Stimulated activated CD4-positive, alpha-beta T cell treated with anti-CD3 and anti-CD28 coated beads, Interleukin-1b, Interleukin-23, amount 100 ng/mL, for 24 hours (primary cell): ENCODE measurements around the gene NANS.
"Not testable (repeated sequence)": the region's sequence is repeated elsewhere in the genome, so short reads cannot be mapped to it uniquely, and the experiment has no call there.

Experiments
- DNase-seq, 4 experiments: peaks; one replicate each; pipeline ENCODE4 v3.0.0-alpha.2; 2020; ENCODE audit warnings: low read depth in 4 of 4, low spot score in 1 of 4

Gene NANS

GRCh38 chr9:98076514-98076890 is 20.0 kb downstream of the NANS start:
- DNase-seq: not testable (repeated sequence)

GRCh38 chr9:98078895-98079294 is 22.4 kb downstream of the NANS start:
- DNase-seq: no peak

DNA sequence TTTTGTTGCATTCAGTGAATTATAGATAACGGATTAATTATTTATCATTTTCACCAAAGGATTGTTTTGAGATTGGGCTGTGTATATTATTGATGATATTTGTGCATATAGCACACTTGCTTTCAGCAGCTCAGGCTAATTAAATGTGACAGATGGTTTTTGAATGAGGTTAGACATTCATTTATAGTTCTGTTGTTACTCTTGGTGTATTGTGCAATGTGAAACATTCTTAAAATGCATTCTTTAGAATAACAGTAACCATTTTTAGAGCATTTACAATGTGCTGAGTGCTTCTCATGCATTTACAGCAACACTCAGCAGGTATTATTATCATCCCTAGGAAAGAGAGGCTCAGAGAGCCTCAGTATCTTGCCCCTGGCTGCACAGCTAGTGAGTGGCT is 23.8 kb downstream of the NANS start:
- no peak for DNase-seq

DNA sequence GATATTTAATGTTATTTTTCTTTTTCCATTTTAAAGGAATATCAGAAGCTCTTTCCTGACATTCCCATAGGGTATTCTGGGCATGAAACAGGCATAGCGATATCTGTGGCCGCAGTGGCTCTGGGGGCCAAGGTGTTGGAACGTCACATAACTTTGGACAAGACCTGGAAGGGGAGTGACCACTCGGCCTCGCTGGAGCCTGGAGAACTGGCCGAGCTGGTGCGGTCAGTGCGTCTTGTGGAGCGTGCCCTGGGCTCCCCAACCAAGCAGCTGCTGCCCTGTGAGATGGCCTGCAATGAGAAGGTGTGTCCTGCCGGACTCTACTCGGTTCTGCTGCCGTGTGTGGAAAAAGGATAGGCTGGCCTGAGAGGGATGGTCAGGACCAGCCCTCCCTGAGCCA is 24.2 kb downstream of the NANS start:
- no peak for DNase-seq

DNA sequence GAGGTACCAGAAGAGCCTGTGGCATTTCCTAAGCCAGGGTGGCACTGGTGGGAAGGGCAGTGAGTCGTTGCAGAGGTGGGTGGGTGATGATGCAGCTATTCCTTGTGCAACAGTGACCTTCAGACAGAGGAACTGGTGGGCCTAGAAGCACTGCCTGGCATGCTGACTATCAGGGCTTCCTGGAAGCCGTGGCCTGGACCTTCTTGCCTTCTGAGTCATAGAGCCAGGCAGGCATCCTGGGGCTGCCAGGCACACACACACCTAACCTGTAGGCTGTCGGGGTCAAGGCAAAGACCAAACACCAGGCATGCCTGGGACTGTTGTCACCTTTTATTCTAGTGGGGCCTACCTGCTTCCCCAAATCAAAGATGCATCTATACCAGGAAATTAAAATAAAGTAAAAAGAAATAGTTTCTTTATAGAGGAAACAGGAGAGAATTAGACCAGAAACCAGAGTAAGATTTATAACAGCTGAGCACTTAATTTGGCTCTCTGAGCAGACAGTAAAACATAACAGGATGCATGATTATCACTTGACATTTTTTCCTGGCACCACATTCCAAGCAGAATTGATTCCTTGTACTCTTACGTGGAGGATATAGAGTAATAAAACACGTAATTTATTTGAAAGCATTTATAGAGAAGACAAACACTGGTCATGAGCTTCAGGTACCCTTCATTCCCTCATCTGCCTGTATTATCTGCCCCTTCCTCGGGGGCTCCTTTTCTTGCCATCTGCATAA is 25.1 kb downstream of the NANS start:
- peak in 1 of 4 experiments; percentile 34 for DNase-seq

- no peak for DNase-seq
These were observed 26.5 kb downstream of the NANS start for GRCh38 chr9:98083061-98083501.

GRCh38 chr9:98083566-98084183 is 27.1 kb downstream of the NANS start:
- DNase-seq: no peak

GRCh38 chr9:98084396-98084795 is 27.9 kb downstream of the NANS start:
- DNase-seq: no peak

DNA sequence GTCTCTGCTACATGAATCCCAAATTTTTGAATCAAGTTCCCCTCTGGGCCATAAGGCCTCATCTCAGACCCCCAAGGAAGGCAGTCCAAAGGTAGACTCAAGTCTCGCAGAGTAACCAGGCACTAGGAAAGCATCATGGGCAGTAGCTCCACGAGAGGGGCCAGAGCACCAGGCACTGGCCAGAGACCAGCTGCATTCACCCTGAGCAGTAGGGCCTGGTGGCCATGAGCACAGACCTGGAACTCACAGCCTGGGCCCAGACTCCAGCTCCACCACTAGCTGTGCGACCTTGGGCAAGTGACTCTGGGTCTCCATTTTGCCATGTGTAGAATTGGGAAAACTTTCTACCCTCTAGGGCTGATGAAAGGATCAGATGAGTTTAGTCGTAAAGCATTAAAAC is 28.5 kb downstream of the NANS start:
- DNase-seq: no peak

- DNase-seq: no peak
These were observed 29.4 kb downstream of the NANS start for GRCh38 chr9:98085944-98086343.

- no peak for DNase-seq
These were observed 29.9 kb downstream of the NANS start for GRCh38 chr9:98086461-98086860.

- DNase-seq: no peak
These were observed 31.2 kb downstream of the NANS start for GRCh38 chr9:98087420-98088354.

GRCh38 chr9:98090674-98091073 is 34.1 kb downstream of the NANS start:
- not testable (repeated sequence) for DNase-seq

- no peak for DNase-seq
These were observed 35.4 kb downstream of the NANS start for GRCh38 chr9:98091735-98092612.

- no peak for DNase-seq
These were observed 36.0 kb downstream of the NANS start for GRCh38 chr9:98092613-98092931.

DNA sequence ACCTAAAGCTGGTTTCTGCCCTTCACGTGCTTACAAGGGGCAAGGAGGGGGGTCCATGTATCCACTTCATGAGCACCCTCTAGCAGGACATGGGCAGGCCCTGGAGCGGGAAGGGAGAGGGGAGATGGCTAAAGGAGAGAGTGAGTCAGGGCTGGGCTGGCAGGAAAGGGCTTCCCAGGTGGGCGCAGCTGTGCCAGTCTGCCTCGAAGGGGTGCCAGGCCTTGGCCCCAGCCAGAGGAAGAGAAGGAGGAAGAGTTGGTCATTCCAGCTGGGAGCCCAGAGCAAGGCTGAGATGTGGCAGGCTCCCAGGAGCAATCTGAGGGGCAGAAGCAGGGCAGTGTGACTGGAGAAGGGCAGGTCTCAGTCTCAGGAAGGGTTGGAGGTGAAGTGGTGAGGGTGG is 37.8 kb downstream of the NANS start:
- DNase-seq: no peak

GRCh38 chr9:98094851-98095250 is 38.3 kb downstream of the NANS start:
- DNase-seq: no peak

GRCh38 chr9:98095401-98095800 is 38.9 kb downstream of the NANS start:
- DNase-seq: no peak

DNA sequence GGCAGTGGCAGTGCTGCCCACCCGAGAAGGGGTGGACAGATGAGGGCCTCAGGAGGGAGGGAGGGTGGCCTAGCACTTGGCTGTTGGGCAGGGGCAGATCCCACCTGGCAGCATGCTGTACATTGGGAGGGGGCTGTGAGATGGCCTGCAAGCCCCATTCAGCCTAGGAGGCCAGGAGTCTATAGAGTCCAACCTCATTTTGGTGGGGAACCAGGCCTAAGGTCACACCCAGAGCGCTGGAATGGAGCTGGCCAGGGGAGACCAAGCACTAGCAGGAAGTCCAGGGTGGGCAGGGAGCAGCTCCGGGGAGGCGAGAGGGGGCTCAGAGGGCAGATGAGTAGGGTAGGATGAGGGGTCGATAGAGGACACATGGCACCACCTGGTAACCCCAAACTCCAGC is 39.6 kb downstream of the NANS start:
- no peak for DNase-seq

- DNase-seq: no peak
These were observed 41.3 kb downstream of the NANS start for GRCh38 chr9:98097836-98098235.

DNA sequence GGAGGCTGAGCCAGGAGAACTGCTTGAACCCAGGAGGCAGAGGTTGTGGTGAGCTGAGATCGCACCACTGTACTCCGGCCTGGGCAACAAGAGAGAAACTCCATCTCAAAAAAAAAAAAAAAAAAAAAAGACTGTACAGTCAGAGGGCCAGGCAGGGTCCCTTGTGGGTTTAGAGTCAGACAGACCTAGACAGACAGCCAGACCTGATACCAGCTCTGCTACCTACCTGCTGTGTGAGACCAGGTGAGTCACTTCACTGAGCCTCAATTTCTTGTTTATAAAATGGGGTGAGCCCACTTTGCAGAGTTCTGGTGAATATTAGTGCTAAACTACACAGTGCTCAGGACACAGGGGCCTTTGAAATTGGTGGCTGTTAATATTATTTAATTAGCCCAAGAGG is 42.8 kb downstream of the NANS start:
- DNase-seq: no peak
